Glutamatergic neuron (in vitro differentiated cells): Measurements from ENCODE around the gene LIN28B. TPM values are rescaled to one million over a fixed set of nuclear protein-coding genes. Genes with fewer than 3 reads are reported as not detected.
A peak's percentile ranks its signal among the peaks of the same experiment; 100 is the strongest.

Source experiments
- DNase-seq: peaks from one replicate; pipeline ENCODE4 v3.0.0; 2022
- H3K27ac Mint-ChIP-seq: one replicate; pipeline ENCODE4 v1.8.0; 2020; ENCODE audit warnings: mild to moderate bottlenecking, mixed read lengths, inconsistent platforms; ENCODE audit not compliant: unreplicated experiment
- H3K27me3 Mint-ChIP-seq: one replicate; pipeline ENCODE4 v1.8.0; 2020; ENCODE audit warnings: mild to moderate bottlenecking, moderate library complexity, mixed read lengths, inconsistent platforms; ENCODE audit not compliant: unreplicated experiment
- H3K36me3 Mint-ChIP-seq: one replicate; pipeline ENCODE4 v1.8.0; 2020; ENCODE audit warnings: mild to moderate bottlenecking, mixed read lengths, inconsistent platforms; ENCODE audit not compliant: unreplicated experiment
- H3K4me1 Mint-ChIP-seq: one replicate; pipeline ENCODE4 v1.8.0; 2020; ENCODE audit warnings: mild to moderate bottlenecking, low read depth, mixed read lengths, inconsistent platforms; ENCODE audit not compliant: unreplicated experiment
- H3K4me3 Mint-ChIP-seq: one replicate; pipeline ENCODE4 v1.8.0; 2020; ENCODE audit warnings: mild to moderate bottlenecking, mixed read lengths, inconsistent platforms; ENCODE audit not compliant: unreplicated experiment
- H3K9me3 Mint-ChIP-seq: one replicate; pipeline ENCODE4 v1.8.0; 2020; ENCODE audit warnings: mild to moderate bottlenecking, moderate library complexity, mixed read lengths, inconsistent platforms; ENCODE audit not compliant: unreplicated experiment
- total RNA-seq: library from RNA; stranded (reverse); fragmentation: NEBNext Ultra II Directional; extraction: Animal tissue kit (Norgen Biotek cat#: 25700); gene quantifications from one replicate; pipeline ENCODE4 v1.2.1, GENCODE V29; 2021; ENCODE audit not compliant: unreplicated experiment
- TF ChIP-seq, protein P1 (sequence below): fragments of 200-600 bp; sonication (generic); IDR thresholded peaks from one replicate; pipeline ENCODE4 v1.5.0; 2021; ENCODE audit not compliant: partially characterized antibody, unreplicated experiment

LIN28B gene
- total RNA-seq, 1 donor from 2014 or later: 105 TPM

DNA sequence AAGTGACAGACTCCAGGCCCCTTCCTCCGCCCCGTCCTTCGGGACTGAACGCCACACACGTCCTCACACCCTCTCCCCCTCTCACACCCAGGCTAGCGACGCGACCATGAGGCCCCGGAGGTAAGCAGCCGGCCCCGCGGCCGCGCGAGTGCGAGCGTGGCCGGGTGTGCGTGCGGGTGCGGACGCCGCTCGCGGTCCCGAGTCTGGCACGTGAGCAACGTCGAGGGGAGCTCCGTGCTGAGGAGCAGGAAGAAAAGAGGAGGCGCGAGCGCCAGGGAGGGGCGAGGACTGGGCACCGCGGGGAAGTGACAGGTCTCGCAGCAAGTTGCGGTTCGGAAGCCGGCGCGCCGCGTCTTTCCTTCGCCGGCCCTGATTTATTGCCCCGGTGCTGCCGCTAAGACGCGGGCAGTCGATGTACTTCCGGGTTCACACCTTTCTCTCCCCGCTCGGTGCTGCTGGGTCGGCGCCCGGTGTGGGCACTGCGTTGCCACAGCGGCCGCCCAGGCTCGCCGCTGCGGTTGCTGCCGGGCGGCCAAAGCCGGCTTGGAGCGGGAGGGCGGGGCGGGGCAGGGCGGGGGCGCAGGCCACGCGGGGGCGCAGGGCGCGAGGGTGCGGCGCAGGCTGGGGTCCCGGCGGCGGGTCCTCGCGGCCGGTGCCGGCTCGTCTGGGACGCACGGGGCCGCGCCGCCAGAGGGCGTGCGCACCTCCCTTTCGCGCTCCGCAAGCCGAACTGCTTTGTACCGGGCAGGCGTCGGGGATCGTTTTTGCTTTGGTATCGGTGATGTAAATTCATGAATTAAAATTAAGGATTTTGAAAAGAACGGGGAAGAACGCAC lies 15.8 kb upstream of the LIN28B start:
- Mint-ChIP-seq H3K4me1 (peaks cover 16% of the 10 kb centered on the region), H3K4me3 (peak overlapping the region; percentile 94), H3K27ac (peak overlapping the region; percentile 99), H3K9me3 (peaks cover 13% of the 10 kb centered on the region), H3K36me3 (peaks cover 8% of the 10 kb centered on the region), H3K27me3 (peaks cover 16% of the 10 kb centered on the region)
- TF ChIP-seq, protein P1, sequence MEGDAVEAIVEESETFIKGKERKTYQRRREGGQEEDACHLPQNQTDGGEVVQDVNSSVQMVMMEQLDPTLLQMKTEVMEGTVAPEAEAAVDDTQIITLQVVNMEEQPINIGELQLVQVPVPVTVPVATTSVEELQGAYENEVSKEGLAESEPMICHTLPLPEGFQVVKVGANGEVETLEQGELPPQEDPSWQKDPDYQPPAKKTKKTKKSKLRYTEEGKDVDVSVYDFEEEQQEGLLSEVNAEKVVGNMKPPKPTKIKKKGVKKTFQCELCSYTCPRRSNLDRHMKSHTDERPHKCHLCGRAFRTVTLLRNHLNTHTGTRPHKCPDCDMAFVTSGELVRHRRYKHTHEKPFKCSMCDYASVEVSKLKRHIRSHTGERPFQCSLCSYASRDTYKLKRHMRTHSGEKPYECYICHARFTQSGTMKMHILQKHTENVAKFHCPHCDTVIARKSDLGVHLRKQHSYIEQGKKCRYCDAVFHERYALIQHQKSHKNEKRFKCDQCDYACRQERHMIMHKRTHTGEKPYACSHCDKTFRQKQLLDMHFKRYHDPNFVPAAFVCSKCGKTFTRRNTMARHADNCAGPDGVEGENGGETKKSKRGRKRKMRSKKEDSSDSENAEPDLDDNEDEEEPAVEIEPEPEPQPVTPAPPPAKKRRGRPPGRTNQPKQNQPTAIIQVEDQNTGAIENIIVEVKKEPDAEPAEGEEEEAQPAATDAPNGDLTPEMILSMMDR: peak; percentile 75
- peak; percentile 88 for DNase-seq

DNA sequence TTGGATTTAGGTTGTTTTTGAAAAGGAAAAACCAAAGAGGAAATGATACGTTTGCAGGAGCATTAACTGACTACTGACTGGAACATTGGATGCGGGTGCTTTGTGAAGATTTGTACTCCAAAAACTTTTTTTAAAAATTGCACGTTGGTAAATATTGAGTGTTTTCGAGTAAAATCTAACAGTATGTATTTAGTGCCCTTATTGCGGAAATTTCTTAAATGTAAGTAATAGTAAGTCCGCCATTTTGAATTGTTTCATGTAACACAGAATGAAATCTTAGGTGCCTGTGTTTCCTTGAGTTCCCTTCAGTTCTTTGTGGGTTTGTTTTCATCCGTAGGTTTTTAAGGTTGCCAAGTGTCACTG lies 15.2 kb upstream of the LIN28B start:
- H3K4me3 Mint-ChIP-seq: peak overlapping the region; percentile 94
- peak overlapping the region; percentile 99 for H3K27ac Mint-ChIP-seq
- H3K4me1 Mint-ChIP-seq: peaks cover 16% of the 10 kb centered on the region
- H3K36me3 Mint-ChIP-seq: peaks cover 2% of the 10 kb centered on the region
- H3K27me3 Mint-ChIP-seq: peaks cover 14% of the 10 kb centered on the region
- peaks cover 11% of the 10 kb centered on the region for H3K9me3 Mint-ChIP-seq
- TF ChIP-seq, protein P1: peak; percentile 36
- no peak for DNase-seq

DNA sequence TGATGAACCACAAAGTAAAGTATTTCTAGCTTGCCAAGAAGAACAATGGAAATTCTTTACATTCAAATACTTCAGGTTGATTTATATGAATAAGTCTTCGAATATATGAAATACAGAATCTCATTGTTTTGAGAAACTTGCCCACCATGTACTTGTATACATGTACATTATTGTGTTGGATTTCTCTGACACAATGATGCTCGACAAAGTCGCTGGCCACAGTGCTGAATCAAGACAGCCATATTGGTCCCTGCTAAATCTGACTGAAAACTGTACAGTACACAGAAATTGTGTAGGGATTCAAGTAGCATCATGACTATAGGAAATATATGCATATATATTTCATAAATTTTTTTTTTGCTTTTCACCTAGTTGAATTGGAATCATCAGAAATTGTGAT lies 13.1 kb upstream of the LIN28B start:
- H3K9me3 Mint-ChIP-seq: peaks cover 11% of the 10 kb centered on the region
- no peak for DNase-seq
- peaks cover 14% of the 10 kb centered on the region for H3K27me3 Mint-ChIP-seq
- no peaks in the 10 kb centered on the region for H3K36me3 Mint-ChIP-seq
- H3K27ac Mint-ChIP-seq: peak overlapping the region; percentile 52
- TF ChIP-seq, protein P1: no peak
- H3K4me1 Mint-ChIP-seq: peaks cover 16% of the 10 kb centered on the region
- H3K4me3 Mint-ChIP-seq: peak overlapping the region; percentile 38

DNA sequence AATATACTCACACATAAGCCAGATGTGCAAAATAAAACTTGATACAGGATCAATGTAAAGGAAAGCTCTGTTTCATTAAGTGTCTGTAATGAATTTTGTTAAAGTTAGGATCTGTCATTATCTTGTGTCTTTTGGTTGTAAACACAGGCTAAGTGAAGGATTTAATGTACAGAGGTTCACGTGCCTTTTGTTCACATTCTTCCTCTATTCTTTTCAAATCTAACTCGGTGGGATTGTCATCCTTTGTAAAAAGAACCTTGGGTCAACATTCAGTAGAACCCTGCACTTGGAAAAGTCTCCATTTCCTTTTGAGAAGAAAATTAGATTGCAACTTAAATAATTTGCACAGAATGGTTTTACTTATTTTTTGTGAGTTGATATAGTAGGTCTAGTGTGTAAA lies 7.7 kb upstream of the LIN28B start:
- TF ChIP-seq, protein P1: no peak
- Mint-ChIP-seq H3K4me3 (no peak overlapping the region), H3K27me3 (no peaks in the 10 kb centered on the region), H3K36me3 (no peaks in the 10 kb centered on the region), H3K4me1 (peaks cover 27% of the 10 kb centered on the region), H3K27ac (no peak overlapping the region), H3K9me3 (peaks cover 6% of the 10 kb centered on the region)
- DNase-seq: no peak

DNA sequence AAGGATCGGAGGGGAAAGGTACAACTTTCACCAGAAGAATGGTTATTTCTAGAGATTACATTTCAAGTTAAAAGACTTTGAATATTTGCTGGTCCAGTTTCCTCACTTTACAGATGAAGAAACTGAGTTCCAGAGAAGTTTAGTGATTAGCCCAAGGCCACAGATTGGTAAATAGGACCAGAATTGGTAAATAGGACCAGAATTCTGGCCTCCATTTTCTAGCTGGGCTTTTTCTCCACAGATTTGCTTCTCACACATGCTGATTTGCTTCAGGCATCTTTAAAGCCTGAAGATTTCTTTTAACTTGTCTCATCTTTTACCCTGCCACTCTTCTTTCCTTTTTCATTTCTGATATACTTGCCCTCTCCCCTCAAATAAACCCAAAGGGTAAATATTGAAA lies 5.2 kb upstream of the LIN28B start:
- DNase-seq: no peak
- TF ChIP-seq, protein P1: no peak
- H3K27me3 Mint-ChIP-seq: peaks cover 7% of the 10 kb centered on the region
- H3K9me3 Mint-ChIP-seq: peaks cover 14% of the 10 kb centered on the region
- H3K4me3 Mint-ChIP-seq: peak overlapping the region; percentile 39
- H3K4me1 Mint-ChIP-seq: peaks cover 35% of the 10 kb centered on the region
- H3K27ac Mint-ChIP-seq: peak overlapping the region; percentile 2
- no peaks in the 10 kb centered on the region for H3K36me3 Mint-ChIP-seq
